ENCODE data around the gene MMEL1.

- TF ChIP-seq CTCF (IDR thresholded peaks at IDR 0.05) (no peak), POLR2A (IDR thresholded peaks at IDR 0.05) (no peak)
Observed at GRCh38 chr1:2558420-2558819, 74.4 kb downstream of the MMEL1 start.

All from right lobe of liver (tissue), 4 donors.